B cell (primary cell): ENCODE data around the gene PTPRM. TPM values are rescaled to one million over a fixed set of nuclear protein-coding genes. Genes with fewer than 3 reads are reported as not detected.

Experiments used
- ATAC-seq: fragments of 200-7000 bp; cut with Tn5 transposase; one replicate; pipeline ENCODE4 v1.10.0; 2021; ENCODE audit warnings: low read depth, mild to moderate bottlenecking, moderate number of reproducible peaks, moderate library complexity
- CTCF ChIA-PET: fragments of 350-600 bp; sonication (Branson Sonifier 250); formaldehyde crosslinking; loops from one replicate; lab custom pipeline; 2021; ENCODE audit warnings: antibody characterized with exemption, inconsistent platforms; lab: Charles Lee
- POLR2A ChIA-PET: fragments of 350-600 bp; sonication (Branson Sonifier 250); formaldehyde crosslinking; loops from one replicate; lab custom pipeline; 2021; ENCODE audit warnings: antibody characterized with exemption; lab: Charles Lee
- DNase-seq: peaks from one replicate; pipeline ENCODE4 v3.0.0; 2013
- H2AFZ ChIP-seq: 2 replicates; pipeline ENCODE4 v1.6.1; 2012; ENCODE audit warnings: mild to moderate bottlenecking, low read depth, low read length; ENCODE audit not compliant: insufficient read depth, poor library complexity, severe bottlenecking
- H3K27ac ChIP-seq, 2 donors: 1 replicate in 1 of 2; 2 replicates in 1 of 2; pipeline ENCODE4 v1.5.1; 2012 to 2013; ENCODE audit warnings: low read length in 2 of 2, mild to moderate bottlenecking in 2 of 2, moderate library complexity in 1 of 2
- H3K27me3 ChIP-seq, 4 experiments: fragments of 200-600 bp in 1 of 4; sonication (generic) in 1 of 4; replicated peaks in 1 of 4; 1 replicate in 2 of 4; 2 replicates in 2 of 4; pipeline versions ENCODE4 v1.6.1 to v1.7.0; 2013 to 2016; ENCODE audit warnings: low read length in 3 of 4, mild to moderate bottlenecking in 2 of 4, mixed read lengths in 1 of 4, moderate library complexity in 1 of 4; ENCODE audit not compliant: insufficient read depth in 4 of 4, control insufficient read depth in 3 of 4; ENCODE audit errors: control extremely low read depth in 1 of 4
- H3K36me3 ChIP-seq, 2 experiments: replicated peaks in 1 of 2; 1 replicate in 1 of 2; 2 replicates in 1 of 2; pipeline versions ENCODE4 v1.6.1 to v1.7.1; 2013; ENCODE audit warnings: low read length in 1 of 2; ENCODE audit not compliant: insufficient read depth in 2 of 2, control insufficient read depth in 1 of 2; ENCODE audit errors: control extremely low read depth in 1 of 2, extremely low read depth in 1 of 2
- H3K4me1 ChIP-seq, 2 donors: fragments of 200-600 bp in 1 of 2; sonication (generic) in 1 of 2; 1 replicate in 1 of 2; 2 replicates in 1 of 2; pipeline versions ENCODE4 v1.5.1 to v1.6.1; 2013 to 2017; ENCODE audit warnings: low read length in 2 of 2; ENCODE audit not compliant: control insufficient read depth in 2 of 2, insufficient read depth in 2 of 2
- H3K4me2 ChIP-seq: replicated peaks from 2 replicates; pipeline ENCODE3; 2012; ENCODE audit warnings: mild to moderate bottlenecking, low read depth, low read length; ENCODE audit not compliant: poor library complexity, severe bottlenecking
- H3K4me3 ChIP-seq, 5 experiments: fragments of 200-600 bp in 1 of 5; sonication (generic) in 1 of 5; 1 replicate in 3 of 5; 2 replicates in 2 of 5; pipeline versions ENCODE4 v1.5.1 to v1.7.0; 2011 to 2016; ENCODE audit warnings: low read length in 4 of 5, mild to moderate bottlenecking in 4 of 5, low read depth in 2 of 5, control low read depth in 1 of 5, moderate library complexity in 1 of 5; ENCODE audit not compliant: insufficient read depth in 1 of 5; ENCODE audit errors: control extremely low read depth in 1 of 5, extremely low read depth in 1 of 5
- H3K79me2 ChIP-seq: fragments of 200-600 bp; sonication (generic); one replicate; pipeline ENCODE4 v1.6.0; 2016; ENCODE audit warnings: low read length; ENCODE audit not compliant: control insufficient read depth, insufficient read depth
- H3K9ac ChIP-seq: fragments of 200-600 bp; sonication (generic); 2 replicates; pipeline ENCODE4 v1.6.1; 2017; ENCODE audit warnings: mild to moderate bottlenecking, low read length, moderate library complexity
- H3K9me3 ChIP-seq, 3 donors: one replicate each; pipeline versions ENCODE4 v1.6.1 to v1.7.1; 2013; ENCODE audit warnings: low read length in 2 of 3; ENCODE audit not compliant: control insufficient read depth in 2 of 3, insufficient read depth in 1 of 3; ENCODE audit errors: control extremely low read depth in 1 of 3
- H4K20me1 ChIP-seq: 2 replicates; pipeline ENCODE4 v1.6.0; 2012; ENCODE audit warnings: mild to moderate bottlenecking, low read length; ENCODE audit not compliant: insufficient read depth, control insufficient read depth, poor library complexity, severe bottlenecking
- H3K27ac Mint-ChIP-seq: one replicate; pipeline ENCODE4 v1.8.0; 2021; ENCODE audit warnings: mixed read lengths
- H3K27me3 Mint-ChIP-seq: one replicate; pipeline ENCODE4 v1.8.0; 2021; ENCODE audit warnings: mixed read lengths
- H3K4me1 Mint-ChIP-seq: one replicate; pipeline ENCODE4 v1.8.0; 2021; ENCODE audit warnings: mixed read lengths
- H3K4me3 Mint-ChIP-seq: one replicate; pipeline ENCODE4 v1.8.0; 2021; ENCODE audit warnings: mixed read lengths
- H3K9me3 Mint-ChIP-seq: one replicate; pipeline ENCODE4 v1.8.0; 2022; ENCODE audit warnings: mixed read lengths; ENCODE audit not compliant: insufficient read depth
- CTCF ChIP-seq: fragments of 200-600 bp; IDR thresholded peaks from one replicate; pipeline ENCODE4 v1.8.0; 2022; ENCODE audit warnings: antibody characterized with exemption, mild to moderate bottlenecking
- EZH2 ChIP-seq: IDR thresholded peaks from 2 replicates; pipeline ENCODE4 v1.6.1; 2012; ENCODE audit warnings: borderline replicate concordance, low read depth, mild to moderate bottlenecking, moderate library complexity, low read length; ENCODE audit not compliant: insufficient read depth, poor library complexity, severe bottlenecking
- WGBS: methylation state at CpG from one replicate; pipeline ENCODE4 v1.1.5; 2013; ENCODE audit warnings: missing lambda C conversion rate; ENCODE audit not compliant: insufficient coverage; 5-methylcytosine and 5-hydroxymethylcytosine counted together
- intact Hi-C: fragments of 100-400 bp; cut with micrococcal nuclease; formaldehyde crosslinking; loops from one replicate; pipeline ENCODE4 v1.10.0; 2022
- polyA plus RNA-seq: library from polyadenylated mRNA; depleted of rRNA; stranded (reverse); fragments of >200 nt; gene quantifications from 2 replicates; pipeline ENCODE4 v1.2.3, GENCODE V29; 2012
- total RNA-seq, 2 donors: library from RNA; stranded (reverse); fragments of 120-200 nt in 1 of 2; gene quantifications; 1 replicate in 1 of 2; 2 replicates in 1 of 2; pipeline versions ENCODE4 v1.2.3 to v1.2.4, GENCODE V29; 2013 to 2022

Gene PTPRM
- total and polyA plus RNA-seq, 2 donors (not counting 1 experiment from before 2014, with no cell fraction given): 0.20 to 0.89 TPM

GRCh38 chr18:7520200-7520785 lies 46.8 kb upstream of the PTPRM start:
- ATAC-seq (no peak), DNase-seq (no peak)
- H3K4me2 ChIP-seq: no peak overlapping the region
- no peak overlapping the region for H2AFZ ChIP-seq
- H3K27me3 ChIP-seq: no peaks in the 10 kb centered on the region
- no peaks in the 10 kb centered on the region for H3K4me1 Mint-ChIP-seq
- H3K4me3 Mint-ChIP-seq: no peak overlapping the region
- ChIA-PET POLR2A (no interaction called here), CTCF (no interaction called here)
- no peaks in the 10 kb centered on the region for H4K20me1 ChIP-seq
- H3K9me3 Mint-ChIP-seq: no peaks in the 10 kb centered on the region
- H3K9me3 ChIP-seq: no peaks in the 10 kb centered on the region
- H3K27me3 Mint-ChIP-seq: no peaks in the 10 kb centered on the region
- no peak overlapping the region for H3K27ac Mint-ChIP-seq
- no peak overlapping the region for H3K27ac ChIP-seq
- H3K36me3 ChIP-seq: no peaks in the 10 kb centered on the region
- no peaks in the 10 kb centered on the region for H3K79me2 ChIP-seq
- H3K9ac ChIP-seq: no peak overlapping the region
- 97% methylated on average over 4 of the region's 6 CpGs for WGBS
- TF ChIP-seq EZH2 (no peak), CTCF (no peak)
- intact Hi-C loops: no loop called here
- no peak overlapping the region for H3K4me3 ChIP-seq
- H3K4me1 ChIP-seq: no peaks in the 10 kb centered on the region

GRCh38 chr18:7521226-7521856 lies 45.8 kb upstream of the PTPRM start:
- H3K9me3 ChIP-seq: no peaks in the 10 kb centered on the region
- H2AFZ ChIP-seq: no peak overlapping the region
- no peak overlapping the region for H3K4me2 ChIP-seq
- no peaks in the 10 kb centered on the region for H3K27me3 Mint-ChIP-seq
- no peaks in the 10 kb centered on the region for H3K4me1 Mint-ChIP-seq
- ATAC-seq: no peak
- H3K79me2 ChIP-seq: no peaks in the 10 kb centered on the region
- H3K9me3 Mint-ChIP-seq: no peaks in the 10 kb centered on the region
- H3K27me3 ChIP-seq: no peaks in the 10 kb centered on the region
- ChIA-PET CTCF (no interaction called here), POLR2A (no interaction called here)
- H4K20me1 ChIP-seq: no peaks in the 10 kb centered on the region
- no peak for DNase-seq
- no peak overlapping the region for H3K4me3 ChIP-seq
- H3K4me1 ChIP-seq: no peaks in the 10 kb centered on the region
- no peaks in the 10 kb centered on the region for H3K36me3 ChIP-seq
- WGBS: 94% methylated on average over 2 of the region's 8 CpGs
- H3K27ac ChIP-seq: no peak overlapping the region
- intact Hi-C loops: no loop called here
- TF ChIP-seq CTCF: no peak
- TF ChIP-seq EZH2: no peak
- H3K27ac Mint-ChIP-seq: no peak overlapping the region
- no peak overlapping the region for H3K9ac ChIP-seq
- H3K4me3 Mint-ChIP-seq: no peak overlapping the region
